GM19193 (cell line): ENCODE results near the gene TNFRSF17.
A peak's percentile ranks its signal among the peaks of the same experiment; 100 is the strongest.
"Not testable (repeated sequence)": the region's sequence is repeated elsewhere in the genome, so short reads cannot be mapped to it uniquely, and the experiment has no call there.

Experiments
- POLR2A ChIP-seq: IDR thresholded peaks from 4 replicates; pipeline ENCODE4 v1.6.1; 2011; ENCODE audit not compliant: insufficient read depth, insufficient read length; ENCODE audit errors: extremely low read depth

Gene TNFRSF17

DNA sequence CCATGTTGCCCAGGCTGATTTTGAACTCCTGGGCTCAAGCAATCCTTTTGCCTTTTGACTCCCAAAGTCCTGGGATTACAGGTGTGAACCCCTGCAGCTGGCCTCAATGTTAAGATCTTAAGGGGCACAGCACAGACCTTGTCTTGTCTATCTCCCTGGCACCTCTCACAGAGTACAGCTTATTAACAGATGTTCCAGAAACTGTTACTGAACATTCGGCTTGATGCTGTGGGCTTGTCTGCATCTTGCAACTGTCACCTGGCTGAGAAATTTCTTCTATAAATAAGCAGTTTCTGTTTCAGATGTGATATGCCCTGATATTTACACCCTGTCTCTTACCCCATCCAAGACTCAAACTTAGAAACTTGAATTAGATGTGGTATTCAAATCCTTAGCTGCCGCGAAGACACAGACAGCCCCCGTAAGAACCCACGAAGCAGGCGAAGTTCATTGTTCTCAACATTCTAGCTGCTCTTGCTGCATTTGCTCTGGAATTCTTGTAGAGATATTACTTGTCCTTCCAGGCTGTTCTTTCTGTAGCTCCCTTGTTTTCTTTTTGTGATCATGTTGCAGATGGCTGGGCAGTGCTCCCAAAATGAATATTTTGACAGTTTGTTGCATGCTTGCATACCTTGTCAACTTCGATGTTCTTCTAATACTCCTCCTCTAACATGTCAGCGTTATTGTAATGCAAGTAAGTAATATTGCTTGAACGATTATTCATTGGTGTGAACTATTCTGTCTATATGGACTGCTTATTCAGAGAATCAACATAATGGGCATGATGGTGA, at the start of gene TNFRSF17:
Gene TNFRSF17, plus strand, starts transcription at position 450 of the 791 bp plus-strand sequence. Its CDS starts 115 bp downstream, at position 565.
- peak; percentile 57 for TF ChIP-seq POLR2A

DNA sequence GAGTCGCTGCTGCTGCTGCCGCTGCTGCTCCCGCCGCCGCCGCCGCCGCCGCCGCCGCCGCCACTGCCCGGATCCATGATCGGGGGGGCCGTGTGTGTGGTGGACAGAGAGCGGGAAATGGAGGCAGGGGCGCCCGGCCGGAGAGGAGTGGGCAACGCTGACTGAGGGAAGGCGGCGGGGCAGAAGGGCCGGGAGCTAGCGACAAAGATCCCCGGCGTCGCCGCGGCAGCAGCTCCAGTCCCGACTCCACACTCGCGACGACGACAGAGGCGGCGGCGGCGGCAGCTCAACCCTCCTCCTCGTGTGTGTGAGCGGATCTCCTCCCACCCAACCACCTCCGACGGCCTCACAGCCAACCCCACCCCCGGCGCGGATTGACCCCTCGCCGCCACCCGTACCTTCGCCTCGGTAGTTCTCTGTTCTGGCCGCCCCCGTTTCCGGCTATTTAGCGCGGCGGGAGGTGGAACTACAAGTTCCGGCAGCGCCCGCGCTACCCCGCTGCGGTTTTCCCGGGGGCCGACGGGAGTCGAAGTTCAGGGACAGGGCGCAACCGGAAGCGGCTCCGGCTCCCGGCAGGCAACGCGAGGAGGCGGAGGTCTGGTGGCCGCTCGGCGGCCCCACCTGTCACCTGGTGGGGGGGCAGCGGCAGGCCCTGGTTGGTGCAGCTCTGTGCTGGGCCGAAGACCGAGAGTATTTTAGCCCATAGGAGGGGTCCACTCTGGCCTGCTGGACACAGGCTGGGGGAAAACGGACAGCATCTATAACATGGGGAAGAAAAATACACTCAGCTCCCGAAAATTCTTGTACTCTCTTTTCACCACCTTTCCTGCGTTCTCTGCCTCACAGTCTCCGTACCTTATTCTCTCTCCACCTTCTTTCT, 49.1 kb upstream of the TNFRSF17 start, which contains the start of gene GSPT1:
Gene GSPT1, minus strand, starts transcription at position 313 of the 880 bp plus-strand sequence. Its CDS starts 236 bp downstream, at position 77.
- TF ChIP-seq POLR2A: peak; percentile 72

DNA sequence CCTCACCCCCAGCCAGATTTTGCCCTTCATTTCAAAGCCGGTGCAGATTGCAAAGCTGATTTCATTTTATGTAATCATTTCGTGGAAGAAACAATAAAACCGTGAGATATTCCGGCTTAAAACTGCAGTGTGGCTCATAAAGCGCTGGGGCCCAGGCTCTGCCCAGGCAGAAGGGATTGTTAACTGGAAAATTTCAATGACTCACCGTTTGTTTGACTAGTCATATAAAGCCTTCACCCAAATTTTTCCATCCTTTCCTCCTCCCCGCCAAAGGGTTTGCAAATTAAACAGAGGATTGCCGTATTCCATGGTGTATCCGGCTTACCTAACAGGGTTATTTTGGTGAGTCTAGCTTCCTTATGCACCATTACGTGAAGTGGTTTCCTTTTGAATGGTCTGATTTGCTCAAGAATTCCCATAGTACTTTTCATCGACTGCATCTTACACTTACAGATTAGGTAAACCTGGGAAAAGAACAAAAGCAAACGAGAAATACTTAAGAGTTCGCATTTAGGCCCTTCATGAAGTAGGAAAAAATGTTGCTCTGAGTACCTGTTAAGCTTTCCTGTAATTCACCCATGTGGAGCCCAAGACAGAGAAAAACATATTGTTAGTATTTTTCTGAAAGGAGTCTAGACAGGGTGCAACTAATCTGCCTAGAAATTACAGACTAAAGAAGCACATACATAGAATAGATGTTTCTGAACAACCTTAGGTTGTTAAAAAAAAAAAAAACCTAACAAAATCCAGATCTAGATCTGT, 48.3 kb upstream of the TNFRSF17 start:
- no peak for TF ChIP-seq POLR2A

DNA sequence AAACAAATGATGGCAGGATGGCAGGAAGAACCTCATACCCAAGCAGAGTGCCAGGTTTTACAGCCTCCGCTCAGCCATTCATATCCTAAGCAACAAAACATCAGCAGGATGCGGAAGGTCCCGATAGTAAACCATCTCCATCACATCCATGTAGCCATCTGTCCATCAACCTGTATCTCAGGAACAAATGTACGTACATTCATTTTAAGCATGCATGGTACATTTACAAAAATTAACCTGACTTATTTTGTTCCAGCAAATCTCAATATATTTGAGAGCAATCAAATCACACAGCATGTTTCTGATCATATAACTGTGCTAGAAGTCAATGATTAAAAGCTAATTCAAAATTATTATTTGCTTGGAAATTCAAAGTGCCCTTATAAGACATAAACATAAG, 23.1 kb upstream of the TNFRSF17 start, which contains the start of gene NPIPB2:
Gene NPIPB2, minus strand, starts transcription at position 101 of the 400 bp plus-strand sequence. Its CDS starts 0 bp downstream, at position 101.
- not testable (repeated sequence) for TF ChIP-seq POLR2A

DNA sequence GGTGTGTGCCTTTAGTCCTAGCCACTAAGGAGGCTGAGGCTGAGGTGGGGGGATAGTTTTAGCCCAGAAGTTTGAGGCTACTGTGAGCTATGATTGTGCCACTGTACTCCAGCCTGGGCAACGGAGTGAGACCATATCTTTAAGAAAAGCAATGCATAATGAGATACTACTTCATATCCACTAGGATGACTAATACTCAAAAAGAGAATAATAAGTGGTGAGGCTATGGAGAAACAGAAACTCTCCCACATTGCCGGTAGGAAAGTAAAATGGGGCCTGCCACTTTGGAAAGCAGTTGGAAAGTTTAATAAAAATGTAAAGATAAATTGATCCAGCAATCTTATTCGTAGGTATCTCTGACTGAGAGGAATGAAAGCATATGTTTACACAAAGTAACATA, 18.6 kb upstream of the TNFRSF17 start:
- no peak for TF ChIP-seq POLR2A

DNA sequence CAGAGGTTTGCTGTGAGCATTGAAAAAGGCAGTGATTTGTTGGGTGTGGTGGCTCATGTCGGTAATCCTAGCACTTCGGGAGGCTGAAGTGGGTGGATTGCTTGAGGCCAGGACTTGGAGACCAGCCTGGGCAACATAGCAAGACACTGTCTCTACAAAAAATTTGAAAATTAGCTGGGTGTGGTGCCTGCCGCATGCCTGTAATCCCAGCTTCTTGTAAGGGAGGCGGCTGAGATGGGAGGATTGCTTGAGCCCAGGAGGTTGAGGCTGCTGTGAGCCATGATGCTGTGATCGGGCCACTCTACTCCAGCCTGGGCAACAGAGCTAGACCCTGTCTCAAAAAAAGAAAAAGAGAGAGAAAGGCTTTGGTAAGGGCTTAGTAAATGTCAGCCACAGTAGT, 16.2 kb upstream of the TNFRSF17 start:
- no peak for TF ChIP-seq POLR2A

DNA sequence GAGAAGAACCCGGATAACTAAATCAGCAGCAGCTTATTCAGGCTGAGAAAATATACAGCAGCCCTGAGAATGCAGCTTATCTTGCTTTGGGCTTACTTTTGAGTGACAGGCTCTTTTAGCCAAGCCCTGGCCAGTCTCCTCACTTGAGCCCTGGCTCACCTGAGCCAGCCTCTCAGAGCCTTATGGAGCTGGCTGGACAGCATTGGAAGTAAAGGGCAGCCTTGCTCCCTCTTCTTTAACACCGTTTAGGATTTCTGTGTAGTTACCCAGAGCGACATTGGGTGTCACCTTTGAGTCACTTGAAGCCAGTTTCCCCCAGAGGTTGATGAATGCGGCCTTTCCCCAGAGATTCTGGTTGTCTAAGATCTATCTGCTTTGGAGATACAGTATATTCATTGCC, 15.5 kb upstream of the TNFRSF17 start:
- no peak for TF ChIP-seq POLR2A

DNA sequence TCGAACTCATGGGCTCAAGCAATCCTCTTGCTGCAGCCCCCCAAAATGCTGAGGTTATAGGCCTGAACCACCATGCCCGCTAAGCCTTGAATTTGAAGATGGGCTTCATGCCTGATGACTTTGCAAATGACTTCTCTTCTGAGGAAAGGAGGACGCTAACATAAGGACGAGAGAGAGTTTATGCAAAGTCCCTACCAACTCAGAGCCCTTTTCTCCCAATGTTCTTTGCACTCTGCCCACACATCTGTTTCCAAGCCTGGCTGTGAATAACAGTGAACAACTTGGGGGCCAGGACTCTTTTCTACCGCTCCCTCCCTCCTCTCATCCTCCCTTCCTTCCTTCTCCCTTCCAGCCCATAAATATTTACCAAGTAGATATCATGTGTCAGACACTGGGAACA, 14.6 kb upstream of the TNFRSF17 start:
- no peak for TF ChIP-seq POLR2A

DNA sequence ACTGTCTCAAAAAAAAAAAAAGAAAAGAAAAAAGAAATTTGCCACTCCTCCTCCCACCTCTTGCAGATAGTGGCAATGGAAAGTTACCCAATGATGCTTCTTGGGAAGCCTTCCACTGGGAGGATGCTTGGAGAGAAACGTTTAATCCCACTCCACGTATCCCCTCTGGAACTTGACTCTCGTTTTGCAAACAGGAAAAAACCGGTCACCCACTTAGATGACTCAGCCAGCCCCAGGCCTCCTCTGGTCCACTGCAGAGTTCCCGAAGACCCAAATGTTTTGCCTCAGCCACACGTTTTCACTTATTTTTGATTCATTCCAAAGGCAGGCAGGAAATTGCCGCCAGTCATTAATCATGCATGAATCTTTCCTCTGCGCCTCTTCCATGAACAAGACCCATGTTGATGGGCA, 9.3 kb upstream of the TNFRSF17 start:
- no peak for TF ChIP-seq POLR2A

DNA sequence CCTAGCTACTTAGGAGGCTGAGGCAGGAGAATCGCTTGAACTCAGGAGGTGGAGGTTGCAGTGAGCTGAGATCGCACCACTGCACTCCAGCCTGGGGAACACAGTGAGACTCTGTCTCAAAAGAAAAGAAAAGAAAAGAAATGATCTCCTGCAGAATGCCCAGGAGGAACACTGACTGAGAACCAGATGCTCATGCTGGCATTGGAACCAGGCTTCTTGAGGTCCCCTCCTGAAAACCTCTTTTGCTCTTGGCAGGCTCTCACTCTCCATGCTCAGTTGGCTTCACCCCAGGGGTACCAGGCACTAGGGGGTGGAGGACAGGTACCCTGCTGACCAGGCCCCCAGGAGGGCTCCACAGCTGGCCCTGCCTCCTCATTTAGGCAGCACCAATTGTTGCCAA, 8.5 kb upstream of the TNFRSF17 start:
- TF ChIP-seq POLR2A: no peak

DNA sequence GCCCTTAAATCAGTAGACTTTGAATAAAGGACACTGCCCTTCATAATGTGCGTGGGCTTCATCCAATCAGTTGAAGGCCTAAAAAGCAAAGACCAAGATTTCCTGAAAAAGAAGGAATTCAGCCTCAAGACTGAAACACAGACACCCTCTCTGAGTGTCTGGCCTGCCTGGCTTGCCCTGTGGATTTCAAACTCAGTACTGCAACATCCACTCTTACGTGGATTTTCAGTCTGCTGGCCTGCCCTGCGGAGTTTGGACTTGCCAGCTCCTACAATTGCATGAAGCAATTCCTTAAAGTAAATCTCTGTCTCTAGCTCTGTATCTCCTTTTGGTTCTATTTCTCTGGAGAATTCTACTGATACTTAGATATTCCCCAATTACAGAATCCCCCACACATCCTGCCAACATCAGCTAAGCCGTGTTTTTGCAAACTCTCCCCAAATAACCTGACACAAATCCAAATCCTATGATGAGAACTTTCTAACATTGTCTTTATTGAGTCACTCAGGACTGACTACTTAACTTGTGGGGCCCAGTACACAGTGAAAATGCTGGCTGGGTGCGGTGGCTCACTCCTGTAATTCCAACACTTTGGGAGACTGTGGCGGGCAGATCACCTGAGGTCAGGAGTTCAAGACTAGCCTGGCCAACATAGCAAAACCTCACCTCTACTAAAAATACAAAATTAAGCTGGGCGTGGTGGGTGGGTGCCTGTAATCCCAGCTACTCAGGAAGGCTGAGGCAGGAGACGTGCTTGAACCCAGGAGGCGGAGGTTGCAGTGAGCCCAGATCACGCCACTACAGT, 7.2 kb upstream of the TNFRSF17 start:
- TF ChIP-seq POLR2A: no peak

DNA sequence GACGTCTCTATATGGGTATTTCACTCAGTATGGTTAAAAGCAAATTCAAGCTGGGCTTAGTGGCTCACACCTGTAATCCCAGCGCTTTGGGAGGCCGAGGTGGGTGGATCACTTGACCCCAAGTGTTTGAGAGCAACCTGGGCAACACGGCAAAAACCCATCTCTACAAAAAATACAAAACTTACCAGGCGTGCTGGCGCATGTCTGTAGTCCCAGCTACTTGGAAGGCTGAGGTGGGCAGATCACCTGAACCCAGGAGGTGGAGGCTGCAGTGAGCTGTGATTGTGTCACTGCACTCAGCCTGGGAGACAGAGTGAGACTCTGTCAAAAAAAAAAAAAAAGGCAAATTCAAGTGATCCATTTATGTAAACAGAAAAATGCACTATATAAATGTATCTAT, 1.3 kb upstream of the TNFRSF17 start:
- TF ChIP-seq POLR2A: no peak

DNA sequence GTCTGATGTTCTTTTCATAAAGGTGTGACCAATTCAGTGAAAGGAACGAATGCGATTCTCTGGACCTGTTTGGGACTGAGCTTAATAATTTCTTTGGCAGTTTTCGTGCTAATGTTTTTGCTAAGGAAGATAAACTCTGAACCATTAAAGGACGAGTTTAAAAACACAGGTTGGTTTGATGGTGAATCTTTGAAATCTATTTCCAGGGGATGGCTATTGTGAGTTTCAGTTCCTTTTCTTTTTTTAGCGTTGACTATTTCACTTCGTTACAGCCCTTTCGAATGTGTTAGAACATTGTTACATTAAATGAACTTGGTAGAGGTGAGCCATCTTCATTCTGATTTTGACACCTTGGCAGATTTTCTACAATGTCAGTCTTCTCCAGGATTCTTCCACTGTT, 1.2 kb downstream of the TNFRSF17 start:
- TF ChIP-seq POLR2A: peak; percentile 49
